ENCODE results near the gene DPH7.

DPH7 gene

GRCh38 chr9:137590123-137590468 is 11.4 kb upstream of the DPH7 start:
- H3K27ac ChIP-seq (ENCODE audit: low read depth, low read length) = no peak overlapping the region
- peaks cover 11% of the 10 kb centered on the region; the same call in 1 of the 2 replicates for H3K36me3 ChIP-seq (ENCODE audit: insufficient read depth, low read length)
- H3K4me1 ChIP-seq (ENCODE audit: control insufficient read depth, insufficient read depth, low read length, unreplicated experiment) = peaks cover 10% of the 10 kb centered on the region
- H3K27me3 ChIP-seq (ENCODE audit: insufficient read depth, low read length) = no peaks in the 10 kb centered on the region
- H2AFZ ChIP-seq (ENCODE audit: low read length, unreplicated experiment) = no peak overlapping the region
- H3K4me3 ChIP-seq (ENCODE audit: low read depth, low read length) = peak overlapping the region; percentile 99
- peaks cover 36% of the 10 kb centered on the region for H3K79me2 ChIP-seq (ENCODE audit: control insufficient read depth, insufficient read depth, low read length, unreplicated experiment)

- Histone ChIP-seq H2AFZ (ENCODE audit: low read length, unreplicated experiment) (peak overlapping the region; percentile 25), H3K27me3 (ENCODE audit: insufficient read depth, low read length) (no peaks in the 10 kb centered on the region), H3K4me1 (ENCODE audit: control insufficient read depth, insufficient read depth, low read length, unreplicated experiment) (peaks cover 10% of the 10 kb centered on the region), H3K79me2 (ENCODE audit: control insufficient read depth, insufficient read depth, low read length, unreplicated experiment) (peaks cover 36% of the 10 kb centered on the region), H3K4me3 (ENCODE audit: low read depth, low read length) (peak overlapping the region; percentile 99), H3K36me3 (ENCODE audit: insufficient read depth, low read length) (peaks cover 11% of the 10 kb centered on the region; the same call in 1 of the 2 replicates), H3K27ac (ENCODE audit: low read depth, low read length) (no peak overlapping the region)
These were observed 10.9 kb upstream of the DPH7 start for GRCh38 chr9:137589441-137590122.

DNA sequence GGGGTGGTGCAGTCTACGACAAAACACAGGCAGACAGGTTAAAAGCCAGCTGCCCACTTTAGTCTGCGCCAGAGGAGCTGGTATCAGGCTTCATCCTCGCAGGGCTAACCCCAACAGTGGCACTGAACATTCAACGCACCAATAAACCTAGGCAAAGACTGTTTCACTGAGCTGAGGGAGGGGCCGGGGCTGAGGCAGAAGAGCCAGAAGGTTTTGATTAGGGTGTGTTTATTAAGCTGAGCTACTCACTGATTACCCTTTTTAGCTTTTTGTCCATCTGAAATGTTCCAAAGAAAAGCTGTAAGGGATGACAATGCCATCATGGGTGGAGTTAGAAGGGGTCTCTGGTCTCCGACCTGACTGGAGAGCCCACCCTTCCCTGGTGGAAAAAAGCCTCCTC is 10.2 kb upstream of the DPH7 start:
- no peak overlapping the region for H3K27ac ChIP-seq (ENCODE audit: low read depth, low read length)
- H3K79me2 ChIP-seq (ENCODE audit: control insufficient read depth, insufficient read depth, low read length, unreplicated experiment) = peaks cover 36% of the 10 kb centered on the region
- H2AFZ ChIP-seq (ENCODE audit: low read length, unreplicated experiment) = no peak overlapping the region
- H3K27me3 ChIP-seq (ENCODE audit: insufficient read depth, low read length) = no peaks in the 10 kb centered on the region
- H3K4me1 ChIP-seq (ENCODE audit: control insufficient read depth, insufficient read depth, low read length, unreplicated experiment) = peaks cover 10% of the 10 kb centered on the region
- peak overlapping the region; percentile 99 for H3K4me3 ChIP-seq (ENCODE audit: low read depth, low read length)
- H3K36me3 ChIP-seq (ENCODE audit: insufficient read depth, low read length) = peaks cover 11% of the 10 kb centered on the region; the same call in 1 of the 2 replicates

- Histone ChIP-seq H3K27ac (ENCODE audit: low read depth, low read length) (no peak overlapping the region), H3K4me3 (ENCODE audit: low read depth, low read length) (peak overlapping the region; percentile 99; the same call in 1 of the 2 replicates), H2AFZ (ENCODE audit: low read length, unreplicated experiment) (no peak overlapping the region), H3K36me3 (ENCODE audit: insufficient read depth, low read length) (peaks cover 12% of the 10 kb centered on the region; the same call in 1 of the 2 replicates), H3K4me1 (ENCODE audit: control insufficient read depth, insufficient read depth, low read length, unreplicated experiment) (peaks cover 10% of the 10 kb centered on the region), H3K79me2 (ENCODE audit: control insufficient read depth, insufficient read depth, low read length, unreplicated experiment) (peaks cover 39% of the 10 kb centered on the region), H3K27me3 (ENCODE audit: insufficient read depth, low read length) (no peaks in the 10 kb centered on the region)
These were observed 9.6 kb upstream of the DPH7 start for GRCh38 chr9:137588311-137588710.

GRCh38 chr9:137586854-137587253 is 8.1 kb upstream of the DPH7 start:
- no peaks in the 10 kb centered on the region for H3K27me3 ChIP-seq (ENCODE audit: insufficient read depth, low read length)
- H2AFZ ChIP-seq (ENCODE audit: low read length, unreplicated experiment) = no peak overlapping the region
- H3K4me1 ChIP-seq (ENCODE audit: control insufficient read depth, insufficient read depth, low read length, unreplicated experiment) = peaks cover 10% of the 10 kb centered on the region
- peaks cover 17% of the 10 kb centered on the region; the same call in 1 of the 2 replicates for H3K36me3 ChIP-seq (ENCODE audit: insufficient read depth, low read length)
- H3K4me3 ChIP-seq (ENCODE audit: low read depth, low read length) = no peak overlapping the region
- H3K79me2 ChIP-seq (ENCODE audit: control insufficient read depth, insufficient read depth, low read length, unreplicated experiment) = peaks cover 39% of the 10 kb centered on the region
- no peak overlapping the region for H3K27ac ChIP-seq (ENCODE audit: low read depth, low read length)

DNA sequence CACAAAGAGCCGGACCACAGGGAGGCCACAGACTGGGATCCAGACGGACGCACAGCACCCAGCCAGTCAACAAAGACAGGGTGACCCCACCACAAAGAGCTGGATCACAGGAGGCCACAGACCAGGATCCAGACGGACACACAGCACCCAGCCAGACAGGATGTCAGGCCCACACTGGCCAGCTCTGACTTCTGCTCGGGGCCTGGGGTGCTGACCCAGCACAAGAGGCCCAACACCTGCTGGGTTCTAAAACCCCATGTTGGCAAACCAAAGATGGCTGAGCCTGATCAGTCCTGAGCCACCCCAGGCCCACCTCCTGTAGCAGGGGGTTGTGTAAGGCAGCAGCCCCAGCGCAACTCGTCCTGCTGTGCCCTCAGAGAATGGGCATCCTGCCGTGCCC is 5.2 kb upstream of the DPH7 start:
- Histone ChIP-seq H3K36me3 (ENCODE audit: insufficient read depth, low read length) (peaks cover 22% of the 10 kb centered on the region; the same call in 1 of the 2 replicates), H3K79me2 (ENCODE audit: control insufficient read depth, insufficient read depth, low read length, unreplicated experiment) (peaks cover 29% of the 10 kb centered on the region), H3K27me3 (ENCODE audit: insufficient read depth, low read length) (no peaks in the 10 kb centered on the region), H3K27ac (ENCODE audit: low read depth, low read length) (no peak overlapping the region), H3K4me1 (ENCODE audit: control insufficient read depth, insufficient read depth, low read length, unreplicated experiment) (peaks cover 9% of the 10 kb centered on the region), H2AFZ (ENCODE audit: low read length, unreplicated experiment) (no peak overlapping the region), H3K4me3 (ENCODE audit: low read depth, low read length) (no peak overlapping the region)

DNA sequence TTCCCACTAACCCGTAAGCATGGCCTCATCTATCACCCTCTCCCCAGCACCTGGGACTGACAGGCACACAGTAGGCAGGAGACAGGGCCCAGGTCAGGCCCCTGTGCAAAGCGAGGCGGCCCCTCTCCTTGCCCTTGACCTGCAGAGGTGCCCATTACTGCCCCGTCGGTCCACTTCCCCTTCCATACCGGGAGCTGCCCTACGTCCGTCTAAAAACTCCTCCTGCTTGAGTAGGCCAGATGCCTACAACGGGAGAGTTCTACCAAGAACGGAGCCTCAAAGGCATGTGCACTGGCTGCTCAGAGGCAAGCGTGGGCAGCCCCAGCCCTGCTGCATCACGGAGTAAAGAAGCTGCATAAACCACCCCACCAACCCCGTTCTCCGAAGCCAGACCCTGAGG is 4.6 kb upstream of the DPH7 start:
- H3K79me2 ChIP-seq (ENCODE audit: control insufficient read depth, insufficient read depth, low read length, unreplicated experiment) = peaks cover 23% of the 10 kb centered on the region
- no peak overlapping the region for H3K27ac ChIP-seq (ENCODE audit: low read depth, low read length)
- H2AFZ ChIP-seq (ENCODE audit: low read length, unreplicated experiment) = no peak overlapping the region
- no peaks in the 10 kb centered on the region for H3K27me3 ChIP-seq (ENCODE audit: insufficient read depth, low read length)
- H3K4me1 ChIP-seq (ENCODE audit: control insufficient read depth, insufficient read depth, low read length, unreplicated experiment) = peaks cover 3% of the 10 kb centered on the region
- no peak overlapping the region for H3K4me3 ChIP-seq (ENCODE audit: low read depth, low read length)
- peaks cover 22% of the 10 kb centered on the region; the same call in 1 of the 2 replicates for H3K36me3 ChIP-seq (ENCODE audit: insufficient read depth, low read length)

- Histone ChIP-seq H3K36me3 (ENCODE audit: insufficient read depth, low read length) (peaks cover 19% of the 10 kb centered on the region; the same call in 1 of the 2 replicates), H2AFZ (ENCODE audit: low read length, unreplicated experiment) (no peak overlapping the region), H3K27ac (ENCODE audit: low read depth, low read length) (no peak overlapping the region), H3K4me1 (ENCODE audit: control insufficient read depth, insufficient read depth, low read length, unreplicated experiment) (peaks cover 8% of the 10 kb centered on the region), H3K27me3 (ENCODE audit: insufficient read depth, low read length) (no peaks in the 10 kb centered on the region), H3K4me3 (ENCODE audit: low read depth, low read length) (no peak overlapping the region), H3K79me2 (ENCODE audit: control insufficient read depth, insufficient read depth, low read length, unreplicated experiment) (peaks cover 20% of the 10 kb centered on the region)
These were observed 3.6 kb upstream of the DPH7 start for GRCh38 chr9:137582286-137582860.

- peaks cover 15% of the 10 kb centered on the region for H3K4me1 ChIP-seq (ENCODE audit: control insufficient read depth, insufficient read depth, low read length, unreplicated experiment)
- peaks cover 12% of the 10 kb centered on the region; the same call in 1 of the 2 replicates for H3K36me3 ChIP-seq (ENCODE audit: insufficient read depth, low read length)
- peaks cover 20% of the 10 kb centered on the region for H3K79me2 ChIP-seq (ENCODE audit: control insufficient read depth, insufficient read depth, low read length, unreplicated experiment)
- no peaks in the 10 kb centered on the region for H3K27me3 ChIP-seq (ENCODE audit: insufficient read depth, low read length)
- no peak overlapping the region for H2AFZ ChIP-seq (ENCODE audit: low read length, unreplicated experiment)
- H3K4me3 ChIP-seq (ENCODE audit: low read depth, low read length) = no peak overlapping the region
- no peak overlapping the region for H3K27ac ChIP-seq (ENCODE audit: low read depth, low read length)
These were observed 2.9 kb upstream of the DPH7 start for GRCh38 chr9:137581361-137582285.

DNA sequence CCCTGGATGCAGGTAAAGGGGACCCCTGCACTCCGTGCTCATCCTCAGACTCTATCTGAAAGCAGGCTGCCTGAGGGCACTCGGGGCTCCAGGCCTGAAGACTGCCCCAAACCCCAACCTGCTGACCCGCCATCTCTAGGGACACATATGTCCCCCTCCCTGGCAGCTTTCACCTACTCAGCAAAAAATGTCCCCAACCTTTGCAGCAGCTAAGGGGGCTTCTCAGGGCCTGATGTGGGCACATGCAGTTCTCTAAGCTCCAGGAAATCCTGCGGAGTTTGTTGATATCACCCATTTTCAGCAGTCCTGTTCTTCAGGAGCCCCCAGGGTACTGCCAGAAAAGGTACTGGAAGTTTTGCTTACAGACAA is 2.2 kb upstream of the DPH7 start:
- Histone ChIP-seq H2AFZ (ENCODE audit: low read length, unreplicated experiment) (no peak overlapping the region), H3K27me3 (ENCODE audit: insufficient read depth, low read length) (no peaks in the 10 kb centered on the region), H3K4me1 (ENCODE audit: control insufficient read depth, insufficient read depth, low read length, unreplicated experiment) (peaks cover 20% of the 10 kb centered on the region), H3K27ac (ENCODE audit: low read depth, low read length) (no peak overlapping the region), H3K4me3 (ENCODE audit: low read depth, low read length) (no peak overlapping the region), H3K79me2 (ENCODE audit: control insufficient read depth, insufficient read depth, low read length, unreplicated experiment) (peaks cover 25% of the 10 kb centered on the region), H3K36me3 (ENCODE audit: insufficient read depth, low read length) (peaks cover 11% of the 10 kb centered on the region; the same call in 1 of the 2 replicates)

Measured in ACC112 (cell line).